ENCODE results near the gene ANAPC7. TPM values are rescaled to one million over a fixed set of nuclear protein-coding genes. Genes with fewer than 3 reads are reported as not detected.
"Not testable (repeated sequence)": the region's sequence is repeated elsewhere in the genome, so short reads cannot be mapped to it uniquely, and the experiment has no call there.

Gene ANAPC7
- total RNA-seq, 1 donor from 2014 or later, result 77.8 TPM

DNA sequence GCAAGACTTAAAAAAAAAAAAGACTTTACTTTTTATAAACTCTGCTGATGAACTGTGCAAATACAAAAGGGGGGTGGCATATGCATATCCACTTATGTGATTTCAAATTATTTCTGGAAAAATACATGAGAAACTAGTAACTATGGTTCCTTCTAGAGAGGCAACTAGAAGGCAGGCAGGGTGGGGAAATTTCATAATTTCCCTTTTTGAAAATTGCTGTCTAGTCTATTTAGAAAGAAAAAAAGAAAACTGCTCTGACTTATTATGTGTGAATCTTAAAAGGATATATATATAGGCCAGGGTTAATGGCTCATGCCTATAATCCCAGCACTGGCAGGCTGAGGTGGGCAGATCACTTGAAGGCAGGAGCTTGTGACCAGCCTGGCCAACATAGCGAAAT is 42.3 kb downstream of the ANAPC7 start:
- no peak for DNase-seq (ENCODE audit: extremely low spot score, unreplicated experiment)
- no peak overlapping the region for H3K4me3 Mint-ChIP-seq
- no peaks in the 10 kb centered on the region for H3K36me3 Mint-ChIP-seq
- TF ChIP-seq, protein P1, sequence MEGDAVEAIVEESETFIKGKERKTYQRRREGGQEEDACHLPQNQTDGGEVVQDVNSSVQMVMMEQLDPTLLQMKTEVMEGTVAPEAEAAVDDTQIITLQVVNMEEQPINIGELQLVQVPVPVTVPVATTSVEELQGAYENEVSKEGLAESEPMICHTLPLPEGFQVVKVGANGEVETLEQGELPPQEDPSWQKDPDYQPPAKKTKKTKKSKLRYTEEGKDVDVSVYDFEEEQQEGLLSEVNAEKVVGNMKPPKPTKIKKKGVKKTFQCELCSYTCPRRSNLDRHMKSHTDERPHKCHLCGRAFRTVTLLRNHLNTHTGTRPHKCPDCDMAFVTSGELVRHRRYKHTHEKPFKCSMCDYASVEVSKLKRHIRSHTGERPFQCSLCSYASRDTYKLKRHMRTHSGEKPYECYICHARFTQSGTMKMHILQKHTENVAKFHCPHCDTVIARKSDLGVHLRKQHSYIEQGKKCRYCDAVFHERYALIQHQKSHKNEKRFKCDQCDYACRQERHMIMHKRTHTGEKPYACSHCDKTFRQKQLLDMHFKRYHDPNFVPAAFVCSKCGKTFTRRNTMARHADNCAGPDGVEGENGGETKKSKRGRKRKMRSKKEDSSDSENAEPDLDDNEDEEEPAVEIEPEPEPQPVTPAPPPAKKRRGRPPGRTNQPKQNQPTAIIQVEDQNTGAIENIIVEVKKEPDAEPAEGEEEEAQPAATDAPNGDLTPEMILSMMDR (conservative IDR thresholded peaks at IDR 0.05), result no peak
- no peak overlapping the region for H3K27ac Mint-ChIP-seq
- no peaks in the 10 kb centered on the region for H3K27me3 Mint-ChIP-seq
- H3K9me3 Mint-ChIP-seq, result no peaks in the 10 kb centered on the region
- no peaks in the 10 kb centered on the region for H3K4me1 Mint-ChIP-seq (ENCODE audit: unreplicated experiment)

DNA sequence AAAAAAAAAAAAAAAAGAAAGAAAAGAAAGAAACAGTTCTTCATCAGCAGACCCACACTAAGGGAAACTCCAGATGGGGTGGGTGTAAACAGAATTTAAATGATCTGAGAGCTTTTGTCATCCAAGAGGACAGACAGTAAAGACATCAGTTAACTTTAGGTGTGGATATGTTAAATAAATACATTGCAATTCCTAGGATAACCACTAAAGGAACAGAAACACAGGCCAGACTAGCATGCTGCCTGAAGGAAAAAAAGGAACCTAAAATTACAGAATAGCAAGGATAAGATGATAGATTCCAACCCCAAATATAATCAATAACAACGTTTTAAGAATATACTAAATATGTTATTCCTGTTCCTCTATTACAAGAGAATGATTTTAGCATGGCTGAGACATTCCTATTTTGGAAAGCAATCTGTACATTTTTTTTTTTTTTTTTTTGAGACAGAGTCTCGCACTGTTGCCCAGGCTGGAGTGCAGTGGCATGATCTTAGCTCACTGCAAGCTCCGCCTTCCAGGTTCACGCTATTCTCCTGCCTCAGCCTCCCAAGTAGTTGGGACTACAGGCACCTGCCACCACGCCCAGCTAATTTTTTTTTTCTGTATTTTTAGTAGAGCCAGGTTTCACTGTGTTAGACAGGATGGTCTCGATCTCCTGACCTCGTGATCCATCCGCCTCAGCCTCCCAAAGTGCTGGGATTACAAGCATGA is 45.0 kb downstream of the ANAPC7 start:
- H3K27ac Mint-ChIP-seq; H3K4me3 Mint-ChIP-seq; DNase-seq (ENCODE audit: extremely low spot score, unreplicated experiment); H3K9me3 Mint-ChIP-seq; H3K4me1 Mint-ChIP-seq (ENCODE audit: unreplicated experiment); H3K27me3 Mint-ChIP-seq; H3K36me3 Mint-ChIP-seq: not testable (repeated sequence)
- TF ChIP-seq, protein P1 (conservative IDR thresholded peaks at IDR 0.05), result peak; percentile 60

DNA sequence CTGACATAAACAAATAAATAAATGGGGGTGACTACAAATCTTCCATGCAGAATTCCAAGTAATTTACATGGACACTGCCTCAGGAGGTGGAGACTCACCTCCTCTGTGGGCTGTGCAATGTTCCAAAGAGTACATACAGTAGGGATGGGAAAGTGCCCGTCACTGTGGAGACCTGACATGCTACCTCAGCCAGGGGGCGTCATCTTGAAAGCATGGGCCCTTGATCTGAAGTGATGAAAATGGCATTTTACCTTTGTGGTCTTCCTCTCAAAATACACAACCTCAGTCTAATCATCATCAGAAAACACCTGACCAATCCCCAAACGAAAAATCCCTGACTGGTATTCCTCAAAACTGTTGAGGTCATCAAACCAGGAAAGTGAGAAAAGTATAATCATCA is 48.4 kb downstream of the ANAPC7 start:
- Mint-ChIP-seq H3K27me3 (no peaks in the 10 kb centered on the region), H3K36me3 (peaks cover 5% of the 10 kb centered on the region), H3K4me1 (ENCODE audit: unreplicated experiment) (no peaks in the 10 kb centered on the region), H3K9me3 (no peaks in the 10 kb centered on the region), H3K27ac (no peak overlapping the region), H3K4me3 (no peak overlapping the region)
- no peak for DNase-seq (ENCODE audit: extremely low spot score, unreplicated experiment)
- TF ChIP-seq, protein P1 (conservative IDR thresholded peaks at IDR 0.05), result peak; percentile 59

DNA sequence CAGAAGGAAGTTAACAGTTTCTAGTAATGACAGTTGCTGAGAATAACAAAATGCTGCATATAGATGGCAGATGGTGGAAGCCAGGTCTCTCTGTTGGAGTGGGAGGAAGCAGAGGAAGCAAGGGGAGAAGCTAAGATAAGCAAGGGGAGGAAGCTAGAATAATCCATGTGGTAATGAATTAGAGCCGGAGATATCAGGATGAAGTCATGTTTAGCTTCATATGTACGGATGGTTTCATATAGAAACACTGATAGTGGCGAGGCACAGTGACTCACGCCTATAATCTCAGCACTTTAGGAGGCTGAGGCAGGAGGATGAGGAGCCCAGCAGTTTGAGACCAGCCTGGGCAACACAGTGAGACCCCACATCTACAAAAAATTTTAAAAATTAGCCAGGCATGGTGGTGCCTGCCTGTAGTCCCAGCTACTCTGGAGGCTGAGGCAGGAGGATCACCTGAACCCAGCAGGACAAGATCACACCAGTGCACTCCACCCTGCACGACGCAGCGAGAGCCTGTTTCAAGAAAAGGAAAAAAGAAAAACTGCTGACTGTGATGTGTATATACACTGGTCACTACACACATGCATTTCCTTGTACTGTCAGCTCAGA is 49.2 kb downstream of the ANAPC7 start:
- no peak for DNase-seq (ENCODE audit: extremely low spot score, unreplicated experiment)
- no peaks in the 10 kb centered on the region for H3K4me1 Mint-ChIP-seq (ENCODE audit: unreplicated experiment)
- TF ChIP-seq, protein P1 (conservative IDR thresholded peaks at IDR 0.05), result no peak
- no peaks in the 10 kb centered on the region for H3K27me3 Mint-ChIP-seq
- no peak overlapping the region for H3K27ac Mint-ChIP-seq
- H3K9me3 Mint-ChIP-seq, result no peaks in the 10 kb centered on the region
- no peak overlapping the region for H3K4me3 Mint-ChIP-seq
- peaks cover 7% of the 10 kb centered on the region for H3K36me3 Mint-ChIP-seq

DNA sequence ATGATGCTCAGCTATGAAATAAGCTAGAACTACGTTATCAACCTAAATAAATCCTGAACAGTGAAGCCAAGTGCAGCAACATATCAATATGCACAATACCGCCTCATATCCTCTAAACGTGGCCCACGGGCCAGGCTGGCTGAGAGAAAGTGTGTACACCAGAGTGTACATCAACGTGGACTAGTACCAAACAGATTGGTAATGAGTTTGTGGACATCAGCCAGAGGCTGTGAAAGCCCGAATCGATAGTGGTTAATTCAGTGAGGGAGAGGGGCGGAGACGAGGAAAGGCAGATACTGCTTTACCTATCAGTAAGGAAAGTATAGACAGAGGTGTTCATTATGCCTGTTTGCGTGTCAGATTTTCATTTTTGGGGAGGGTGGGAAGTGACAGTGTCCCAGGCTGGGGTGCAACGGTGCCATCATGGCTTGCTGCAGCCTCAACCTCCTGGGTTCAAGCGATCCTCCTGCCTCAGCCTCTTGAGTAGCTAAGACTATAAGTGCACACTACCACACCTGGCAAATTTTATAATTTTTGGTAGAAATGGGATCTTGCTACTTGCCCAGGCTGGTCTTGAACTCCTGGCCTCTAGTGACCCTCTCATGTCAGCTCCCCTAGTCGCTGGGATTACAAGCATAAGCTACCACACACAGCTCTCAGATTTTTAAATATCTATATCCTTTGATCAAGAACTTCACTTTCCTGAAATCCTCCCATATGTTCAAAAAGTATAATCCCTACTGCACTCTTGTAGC is 50.1 kb downstream of the ANAPC7 start:
- Mint-ChIP-seq H3K4me3 (no peak overlapping the region), H3K9me3 (no peaks in the 10 kb centered on the region), H3K27me3 (no peaks in the 10 kb centered on the region), H3K27ac (no peak overlapping the region), H3K36me3 (peaks cover 9% of the 10 kb centered on the region), H3K4me1 (ENCODE audit: unreplicated experiment) (no peaks in the 10 kb centered on the region)
- TF ChIP-seq, protein P1 (conservative IDR thresholded peaks at IDR 0.05), result no peak
- no peak for DNase-seq (ENCODE audit: extremely low spot score, unreplicated experiment)
